K562 (cell line): ENCODE results near the gene APC. TPM values are rescaled to one million over a fixed set of nuclear protein-coding genes. Genes with fewer than 3 reads are reported as not detected.

ENCODE experiments used
- ATAC-seq: fragments of 200-7000 bp; cut with Tn5 transposase; 3 replicates; pipeline ENCODE4 v1.9.1; 2020; ENCODE audit warnings: moderate library complexity
- BruUV-seq: library from RNA; stranded (reverse); fragments of 400-500 nt; replicated peaks from 2 replicates; lab custom pipeline; 2021; lab: Mats Ljungman, UMichigan
- CTCF ChIA-PET: fragments of 300-600 bp; formaldehyde crosslinking; extraction: SDS; loops from one replicate; lab custom pipeline; 2021; ENCODE audit warnings: low intra/inter-chr PET ratio; lab: Yijun Ruan, JAX
- POLR2A ChIA-PET: fragments of 300-600, 350-650 bp; sonication (Branson Sonifier 250); formaldehyde crosslinking; extraction: SDS; loops from one replicate; lab custom pipeline; 2021; ENCODE audit warnings: antibody characterized with exemption, inconsistent platforms; lab: Yijun Ruan, JAX
- DNase-seq, 4 experiments: peaks; one replicate each; pipeline versions ENCODE4 v3.0.0 to v3.0.0-alpha.2; 2011 to 2018; ENCODE audit warnings: low spot score in 3 of 4, mixed read lengths in 3 of 4; ENCODE audit errors: extremely low read depth in 1 of 4
- FAIRE-seq: peaks from 2 replicates; lab custom pipeline; 2011; peaks lifted over from hg19 to GRCh38; lab: Jason Lieb, UNC
- H2AFZ ChIP-seq: 2 replicates; pipeline ENCODE4 v1.6.0; 2011; ENCODE audit warnings: low read depth, low read length, control low read depth, inconsistent platforms
- H3K27ac ChIP-seq: fragments of 200-600 bp; 3 replicates; pipeline ENCODE4 v1.8.0; 2011; ENCODE audit warnings: low read depth, mild to moderate bottlenecking, control low read depth, inconsistent platforms, low read length, moderate library complexity, mixed read lengths; ENCODE audit errors: extremely low read depth
- H3K27me3 ChIP-seq, 2 experiments: fragments of 300-600 bp in 1 of 2; 2 replicates in 1 of 2; 3 replicates in 1 of 2; pipeline versions ENCODE4 v1.6.0 to v1.8.0; 2011; ENCODE audit warnings: inconsistent platforms in 2 of 2, low read length in 2 of 2, mild to moderate bottlenecking in 1 of 2, mixed read lengths in 1 of 2, moderate library complexity in 1 of 2; ENCODE audit not compliant: control insufficient read depth in 2 of 2, insufficient read depth in 2 of 2
- H3K36me3 ChIP-seq: fragments of 300-600 bp; 3 replicates; pipeline ENCODE4 v1.8.0; 2011; ENCODE audit warnings: mild to moderate bottlenecking, low read length, inconsistent platforms; ENCODE audit not compliant: control insufficient read depth, insufficient read depth
- H3K4me1 ChIP-seq, 2 experiments: fragments of 200-600 bp in 1 of 2; replicated peaks in 1 of 2; 2 replicates in 1 of 2; 3 replicates in 1 of 2; pipeline versions ENCODE4 v1.5.1 to v1.8.0; 2011; ENCODE audit warnings: inconsistent platforms in 2 of 2, low read length in 2 of 2, mild to moderate bottlenecking in 1 of 2, mixed read lengths in 1 of 2, moderate library complexity in 1 of 2; ENCODE audit not compliant: control insufficient read depth in 2 of 2, insufficient read depth in 2 of 2
- H3K4me2 ChIP-seq: 2 replicates; pipeline ENCODE4 v1.6.1; 2011; ENCODE audit warnings: low read length, control low read depth, inconsistent platforms, mixed read lengths; ENCODE audit not compliant: insufficient read depth
- H3K4me3 ChIP-seq: fragments of 200-600 bp; sonication (generic), shearing (Covaris generic); 2 replicates; pipeline ENCODE4 v1.5.1; 2016; ENCODE audit warnings: control low read depth, inconsistent platforms
- H3K79me2 ChIP-seq: fragments of 200-600 bp; 3 replicates; pipeline ENCODE4 v1.8.0; 2011; ENCODE audit warnings: low read length, inconsistent platforms; ENCODE audit not compliant: control insufficient read depth, insufficient read depth
- H3K9ac ChIP-seq, 2 experiments: 2 replicates each; pipeline versions ENCODE4 v1.6.0 to v1.6.1; 2011; ENCODE audit warnings: low read depth in 2 of 2, low read length in 2 of 2, control low read depth in 1 of 2, inconsistent platforms in 1 of 2, mild to moderate bottlenecking in 1 of 2, mixed read lengths in 1 of 2; ENCODE audit not compliant: insufficient read depth in 1 of 2
- H3K9me1 ChIP-seq: one replicate; pipeline ENCODE4 v1.6.0; 2011; ENCODE audit warnings: inconsistent platforms, mild to moderate bottlenecking, low read length, moderate library complexity; ENCODE audit not compliant: control insufficient read depth, insufficient read depth
- H3K9me3 ChIP-seq: replicated peaks from 2 replicates; pipeline ENCODE4 v1.5.1; 2011; ENCODE audit warnings: low read depth, low read length, inconsistent platforms; ENCODE audit not compliant: control insufficient read depth, insufficient read depth
- H4K20me1 ChIP-seq: replicated peaks from 2 replicates; pipeline ENCODE4 v1.6.1; 2011; ENCODE audit warnings: low read length, inconsistent platforms, mixed read lengths; ENCODE audit not compliant: control insufficient read depth, insufficient read depth
- ATF3 ChIP-seq, 2 experiments: fragments of 450-650 bp in 1 of 2; sonication (generic) in 1 of 2; formaldehyde crosslinking in 1 of 2; IDR thresholded peaks in 1 of 2; conservative IDR thresholded peaks in 1 of 2; 2 replicates each; pipeline versions ENCODE4 v1.6.1 to v1.8.1; 2016 to 2023; ENCODE audit warnings: mild to moderate bottlenecking in 2 of 2, moderate library complexity in 2 of 2, inconsistent platforms in 1 of 2, missing genetic modification reagents in 1 of 2
- BCL6 ChIP-seq: fragments of 250-450 bp; sonication (Bioruptor Pico); IDR thresholded peaks from 2 replicates; pipeline ENCODE4 v1.4.0; 2020
- BRD9 ChIP-seq: fragments of 450-650 bp; IDR thresholded peaks from 2 replicates; pipeline ENCODE4 v1.6.1; 2018; ENCODE audit warnings: low read depth; ENCODE audit not compliant: partially characterized antibody
- CHD1 ChIP-seq: fragments of 200-600 bp; sonication (generic); IDR thresholded peaks from one replicate; pipeline ENCODE4 v1.6.1; 2012; ENCODE audit warnings: mild to moderate bottlenecking, moderate library complexity, low read length, inconsistent platforms
- ESRRA ChIP-seq: fragments of 450-650 bp; IDR thresholded peaks from 2 replicates; pipeline ENCODE4 v1.6.1; 2014; ENCODE audit warnings: low read depth, mild to moderate bottlenecking, moderate library complexity, borderline replicate concordance
- HNRNPUL1 ChIP-seq: fragments of 200-400 bp; formaldehyde crosslinking; IDR thresholded peaks from 2 replicates; pipeline ENCODE4 v1.6.1; 2017; ENCODE audit warnings: low read length
- JUND ChIP-seq, 2 experiments: IDR thresholded peaks; 2 replicates in 1 of 2; 3 replicates in 1 of 2; pipeline ENCODE4 v1.6.1; 2011; ENCODE audit warnings: borderline replicate concordance in 2 of 2, low read depth in 2 of 2, low read length in 2 of 2, improper control_type of control experiment in 1 of 2, missing biosample characterization in 1 of 2, missing genetic modification characterization in 1 of 2, missing genetic modification reagents in 1 of 2
- LARP7 ChIP-seq: fragments of 450-650 bp; IDR thresholded peaks from 2 replicates; pipeline ENCODE4 v1.6.1; 2016
- MCM3 ChIP-seq: fragments of 450-650 bp; IDR thresholded peaks from 2 replicates; pipeline ENCODE4 v1.6.1; 2016
- NR0B1 ChIP-seq: fragments of 450-650 bp; IDR thresholded peaks from one replicate; pipeline ENCODE4 v1.6.1; 2018; ENCODE audit warnings: mild to moderate bottlenecking, moderate library complexity; ENCODE audit not compliant: partially characterized antibody
- SMAD3 ChIP-seq: fragments of 450-650 bp; formaldehyde crosslinking; conservative IDR thresholded peaks from 2 replicates; pipeline ENCODE4 v1.4.0; 2020; ENCODE audit warnings: mild to moderate bottlenecking
- TAF15 ChIP-seq: fragments of 200-400 bp; formaldehyde crosslinking; IDR thresholded peaks from 2 replicates; pipeline ENCODE4 v1.6.1; 2017; ENCODE audit warnings: mild to moderate bottlenecking, low read depth, low read length, moderate library complexity
- YBX1 ChIP-seq: fragments of 450-650 bp; IDR thresholded peaks from 2 replicates; pipeline ENCODE4 v1.7.1; 2016; ENCODE audit warnings: mild to moderate bottlenecking
- ZNF311 ChIP-seq: fragments of 250-450 bp; sonication (Bioruptor Pico); IDR thresholded peaks from 2 replicates; pipeline ENCODE4 v1.4.0; 2020; ENCODE audit warnings: mild to moderate bottlenecking, moderate library complexity
- ZNF639 ChIP-seq, 2 experiments: fragments of 200-800 bp in 1 of 2; sonication (Bioruptor generic) in 1 of 2; sonication (generic) in 1 of 2; formaldehyde crosslinking in 1 of 2; IDR thresholded peaks in 1 of 2; conservative IDR thresholded peaks in 1 of 2; 2 replicates each; pipeline versions ENCODE4 v1.5.0 to v1.6.1; 2016 to 2020; ENCODE audit warnings: missing compliant biosample characterization in 1 of 2, missing genetic modification characterization in 1 of 2, missing genetic modification reagents in 1 of 2
- WGBS: fragments of 100-300 bp; shearing (Covaris generic); methylation state at CpG from one replicate; pipeline ENCODE4 v1.1.6; 2016; ENCODE audit warnings: low coverage, mixed read lengths; ENCODE audit not compliant: insufficient coverage; ENCODE audit errors: missing lambda C conversion rate; 5-methylcytosine and 5-hydroxymethylcytosine counted together
- in situ Hi-C: fragments of 300-500 bp; cut with MboI; formaldehyde crosslinking; loops from 4 replicates; pipeline ENCODE4 v1.15.0; 2018; ENCODE audit warnings: inconsistent platforms, mixed read lengths
- intact Hi-C: fragments of 100-400 bp; cut with micrococcal nuclease; formaldehyde crosslinking; loops from 2 replicates; pipeline ENCODE4 v1.14.2; 2022
- polyA plus RNA-seq, 8 experiments: library from polyadenylated mRNA; depleted of rRNA in 4 of 8; stranded (reverse) in 5 of 8; unstranded in 3 of 8; fragments of >200 nt; fragmentation: Nextera tagmentation in 2 of 8; fragmentation: Illumina TruSeq in 1 of 8; extraction: Ambion mirVana in 2 of 8; extraction: Trizol in 1 of 8; gene quantifications; 2 replicates each; pipeline versions ENCODE4 v1.2.1 to v1.2.3, GENCODE V29; 2011 to 2014; ENCODE audit warnings: inconsistent platforms in 1 of 8, missing spikeins in 1 of 8
- total RNA-seq, 7 experiments: library from RNA; depleted of rRNA in 6 of 7; stranded (reverse); fragments of >200 nt in 6 of 7; fragmentation: Illumina TruSeq in 2 of 7; extraction: Trizol in 2 of 7; gene quantifications; 2 replicates each; pipeline versions ENCODE4 v1.2.1 to v1.2.3, GENCODE V29; 2011 to 2021; ENCODE audit warnings: low replicate concordance in 1 of 7

Gene APC
- total and polyA plus RNA-seq, 9 of the 15 experiments (the other 6 are each of a cell fraction or from before 2014, with no cell fraction given), result 5.7 to 29.5 (median 15.4) TPM

GRCh38 chr5:112690605-112691338 lies 46.9 kb upstream of the APC start:
- no peak for FAIRE-seq
- no peaks in the 10 kb centered on the region; the same call in 2 of the 3 replicates for H3K36me3 ChIP-seq
- in situ Hi-C loops, result no loop called here

More at GRCh38 chr5:112690605-112691338, 46.9 kb upstream of the APC start:
- CTCF ChIA-PET, result interaction anchor here (3.8 kb wide), 1 partner anchor 66 kb away, joined by 20 read pairs; no protein-coding TSS in a partner anchor
- BruUV-seq, result no TSS peak
- Histone ChIP-seq H3K79me2 (no peaks in the 10 kb centered on the region), H3K27ac (no peak overlapping the region), H2AFZ (no peak overlapping the region), H4K20me1 (no peaks in the 10 kb centered on the region), H3K9me1 (no peaks in the 10 kb centered on the region), H3K4me3 (no peak overlapping the region), H3K27me3 (no peaks in the 10 kb centered on the region; a peak in 1 of 5 replicates), H3K9me3 (no peaks in the 10 kb centered on the region), H3K4me1 (peaks cover 0 to 32% of the 10 kb centered on the region in 2 experiments; a peak in 3 of 5 replicates), H3K9ac (no peak overlapping the region), H3K4me2 (no peak overlapping the region)
- intact Hi-C loops, result loop anchor here (1.0 to 10.0 kb wide), 7 partner anchors 67 to 914 kb away; partner anchors contain the start of genes DCP2, REEP5 and SRP19
- TF ChIP-seq YBX1 (no peak), ESRRA (no peak), ATF3 (IDR thresholded peaks at IDR 0.05) (peak; percentile 57), ATF3 (CRISPR knock-in tag; conservative IDR thresholded peaks at IDR 0.05) (no peak), NR0B1 (no peak), ZNF311 (CRISPR knock-in tag) (no peak), LARP7 (no peak), BRD9 (no peak), SMAD3 (CRISPR knock-in tag) (no peak), BCL6 (CRISPR knock-in tag) (no peak), TAF15 (no peak), ZNF639 (CRISPR knock-in tag; conservative IDR thresholded peaks at IDR 0.05 in 1 of 2, IDR thresholded peaks at IDR 0.05 in 1 of 2) (no peak), HNRNPUL1 (no peak), MCM3 (no peak), CHD1 (no peak), JUND (IDR thresholded peaks at IDR 0.05; ENCODE audit: borderline replicate concordance, low read depth, low read length) (no peak), JUND (tag; IDR thresholded peaks at IDR 0.05; ENCODE audit: borderline replicate concordance, low read depth, low read length) (0 out of 3 replicates have a peak, but pooled peaks have one; percentile 14)
- POLR2A ChIA-PET, result interaction anchor here (0.7 to 2.6 kb wide), 6 partner anchors 9 to 67 kb away, joined by 3 to 11 read pairs (median 4); no protein-coding TSS in a partner anchor
- ATAC-seq, result no peak
- WGBS, result 47% methylated on average over 3 of the region's 3 CpGs
- DNase-seq, result no peak
